Erythroblast (primary cell): Measurements from ENCODE around the gene POC1B.

Experiments
- GATA1 ChIP-seq: IDR thresholded peaks from 2 replicates; pipeline ENCODE4 v1.6.1; 2011; ENCODE audit warnings: low read depth, mild to moderate bottlenecking, control low read depth, low read length, moderate library complexity
- POLR2A ChIP-seq: IDR thresholded peaks from 2 replicates; pipeline ENCODE4 v1.6.1; 2011; ENCODE audit warnings: mild to moderate bottlenecking, low read length

GRCh38 chr12:89523843-89524540 lies 1.9 kb downstream of the POC1B start:
- TF ChIP-seq POLR2A (no peak), GATA1 (no peak)
